NCI-H524 (cell line): Measurements from ENCODE around the gene ASCL3.
"Not testable (repeated sequence)": the region's sequence is repeated elsewhere in the genome, so short reads cannot be mapped to it uniquely, and the experiment has no call there.

Experiments
- DNase-seq, 2 experiments: peaks; one replicate each; lab custom pipeline; 2025; lab: John Stamatoyannopoulos, UW

Gene ASCL3

GRCh38 chr11:8947230-8947943 is 4.6 kb upstream of the ASCL3 start:
- DNase-seq: no peak

- DNase-seq: no peak
These were observed 1.3 kb downstream of the ASCL3 start for GRCh38 chr11:8941341-8942103.

- no peak for DNase-seq
These were observed 5.2 kb downstream of the ASCL3 start for GRCh38 chr11:8937659-8938058.

GRCh38 chr11:8937159-8937558 is 5.7 kb downstream of the ASCL3 start:
- no peak for DNase-seq

DNA sequence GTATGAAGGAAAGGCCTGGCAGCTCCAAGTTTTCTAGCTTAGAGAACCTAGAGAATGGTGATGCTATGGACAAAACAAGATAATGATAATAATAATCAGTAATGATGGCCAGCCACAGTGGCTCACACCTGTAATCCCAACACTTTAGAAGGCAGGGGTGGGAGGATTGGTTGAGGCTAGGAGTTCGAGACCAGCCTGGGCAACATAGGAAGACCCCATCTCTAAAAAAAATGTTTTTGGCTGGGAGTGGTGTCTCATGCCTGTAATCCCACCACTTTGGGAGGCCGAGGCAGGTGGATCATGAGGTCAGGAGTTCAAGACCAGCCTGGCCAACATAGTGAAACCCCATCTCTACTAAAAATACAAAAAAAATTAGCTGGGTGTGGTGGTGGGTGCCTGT is 7.0 kb downstream of the ASCL3 start:
- not testable (repeated sequence) for DNase-seq

DNA sequence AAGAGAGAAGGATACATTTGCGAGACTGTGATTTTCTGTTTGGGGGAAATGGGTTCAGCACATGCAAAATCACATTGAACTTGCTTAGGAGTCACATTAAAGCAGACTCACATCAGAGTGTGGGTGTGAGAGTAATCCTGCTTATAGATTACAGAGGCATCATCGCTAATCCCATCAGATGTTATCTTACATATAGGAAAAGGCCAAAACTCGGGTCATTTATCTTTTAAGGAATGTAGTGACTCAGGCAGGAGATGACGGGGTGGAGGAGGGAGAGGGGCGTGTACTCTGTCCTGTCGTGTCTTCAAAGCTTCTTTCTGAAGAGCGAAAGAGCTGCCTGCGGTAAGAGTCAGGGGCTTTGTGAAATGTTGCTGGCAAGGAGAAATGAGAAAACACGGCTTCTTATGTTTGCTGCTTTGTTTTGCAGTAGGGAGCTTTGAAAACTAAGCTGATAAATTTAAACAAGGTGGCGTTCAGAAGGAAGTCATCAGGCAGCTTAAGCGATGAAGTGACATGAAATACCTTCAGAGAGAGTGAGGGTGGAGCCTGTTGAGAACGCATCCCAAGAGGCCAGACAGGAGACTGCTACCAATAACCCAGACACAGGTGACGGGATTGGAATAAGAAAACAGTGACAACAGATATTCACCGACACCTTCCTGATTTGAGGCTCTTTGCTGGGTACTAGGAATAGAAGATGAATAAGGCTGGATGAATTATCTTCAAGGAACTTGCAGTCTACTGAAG is 7.9 kb downstream of the ASCL3 start:
- no peak for DNase-seq

DNA sequence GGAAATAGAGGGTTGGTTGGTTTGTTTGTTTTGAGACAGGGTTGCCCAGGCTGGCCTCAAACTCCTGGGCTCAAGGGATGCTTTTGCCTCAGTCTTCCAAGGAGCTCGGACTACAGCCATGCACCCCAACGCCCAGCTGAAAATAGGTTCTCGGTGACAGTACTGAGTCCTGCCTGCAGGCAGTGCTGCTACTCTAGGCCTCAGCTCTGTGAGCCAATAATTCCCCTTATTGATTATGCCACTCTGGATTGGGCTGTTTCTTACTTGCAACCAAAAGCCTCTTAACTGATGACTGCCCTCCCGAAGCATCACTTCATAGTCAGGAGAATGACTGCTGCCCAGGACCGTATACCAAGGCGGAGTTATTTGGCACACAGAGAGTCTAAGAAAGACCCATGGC is 8.9 kb downstream of the ASCL3 start:
- no peak for DNase-seq

DNA sequence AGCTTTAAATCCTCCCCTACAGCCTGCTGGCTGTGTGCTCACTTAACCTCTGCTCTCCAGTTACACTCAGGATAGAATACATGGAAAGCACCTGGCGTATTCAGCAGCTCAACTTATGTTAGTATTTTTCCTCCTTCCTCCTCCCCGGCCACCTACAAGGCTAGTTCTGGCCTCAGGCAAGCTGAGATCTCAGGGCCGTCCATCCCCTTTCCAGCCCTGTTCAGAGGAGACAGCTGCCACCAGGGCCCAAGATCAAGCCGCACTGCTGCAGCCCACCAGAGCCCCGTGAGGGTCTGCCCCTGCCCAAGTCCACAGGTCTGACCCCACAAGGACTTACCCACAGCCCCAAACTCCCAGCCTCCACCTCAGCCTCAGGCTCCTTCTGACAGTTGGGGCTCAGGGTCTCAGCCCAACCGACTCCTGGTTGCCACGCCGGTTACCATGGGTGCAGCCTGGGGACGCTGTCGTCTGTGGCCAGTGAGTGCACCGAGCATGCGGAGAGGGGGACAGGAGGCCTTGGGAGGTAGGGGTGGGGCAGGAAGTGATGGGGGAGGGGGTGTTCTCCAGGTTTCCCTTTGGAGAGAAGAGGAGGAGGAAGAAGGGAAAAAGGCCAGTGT is 10.1 kb downstream of the ASCL3 start, which contains the start of gene C11orf16:
TSS of gene C11orf16 (minus strand) at position 384 of the 617 bp plus-strand sequence. CDS start 639 bp downstream, outside the sequence.
- no peak for DNase-seq

DNA sequence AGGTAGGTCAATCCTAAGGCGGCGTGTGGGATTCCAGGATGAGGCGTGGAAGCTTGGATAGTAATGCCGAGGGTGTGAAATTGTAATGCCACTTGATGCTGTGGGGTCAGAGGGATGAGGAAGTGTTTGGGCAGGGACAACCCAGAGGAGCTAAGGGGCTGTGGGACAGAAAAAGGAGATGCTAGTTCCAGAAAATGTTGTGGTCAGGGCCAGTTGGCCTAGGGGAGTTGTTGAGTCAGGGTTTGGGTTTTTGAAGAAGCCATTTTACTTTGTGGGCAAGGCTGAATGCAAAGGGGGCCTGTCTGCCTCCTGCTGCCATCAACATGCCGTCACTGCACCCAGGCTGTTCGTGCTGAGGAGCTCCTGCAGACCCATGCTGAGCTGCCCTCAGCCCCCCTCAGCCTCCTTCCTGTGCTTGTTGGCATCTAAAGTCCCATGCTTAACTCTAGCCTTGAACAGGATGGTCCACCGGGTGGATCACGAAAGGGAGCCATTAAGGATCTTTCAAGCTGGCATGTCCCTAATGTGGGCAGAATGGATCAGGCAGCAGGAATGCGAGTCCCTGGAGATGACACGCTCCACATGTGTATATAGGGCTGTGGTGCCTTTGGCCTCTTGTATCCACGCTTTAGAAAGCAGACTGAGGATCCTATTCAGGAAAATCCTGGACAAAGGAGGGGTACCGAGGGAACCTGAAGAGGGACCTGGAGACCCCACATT is 12.2 kb downstream of the ASCL3 start:
- no peak for DNase-seq

DNA sequence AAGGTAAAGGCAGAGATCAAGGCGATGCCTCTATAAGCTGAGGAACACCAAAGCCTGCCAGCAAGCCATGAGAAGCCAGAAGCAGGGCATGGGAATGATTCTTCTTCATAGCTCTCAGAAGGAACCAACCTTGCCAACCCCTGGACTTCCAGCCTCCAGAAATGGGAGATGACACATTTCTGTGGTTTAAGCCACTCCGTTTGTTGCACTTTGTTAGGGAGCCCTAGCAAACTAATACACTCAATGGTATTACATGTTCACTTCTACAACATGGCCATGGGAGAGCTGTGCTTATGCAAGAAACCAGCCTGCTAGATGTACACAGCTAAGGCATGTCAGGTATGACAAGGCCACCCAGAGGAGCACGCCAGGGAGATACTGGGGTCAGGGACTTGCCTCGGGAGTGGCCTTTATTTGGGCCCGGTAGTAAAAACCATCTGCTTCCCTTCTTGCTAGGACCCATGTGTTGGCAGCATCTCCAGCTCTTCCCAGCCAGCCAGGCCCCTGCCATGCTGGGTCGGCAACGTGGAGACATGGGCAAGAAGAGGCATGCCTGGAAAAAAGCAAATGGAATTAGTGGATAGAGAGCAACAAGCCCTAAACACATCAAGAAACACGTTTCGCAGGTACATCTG is 13.7 kb downstream of the ASCL3 start:
- DNase-seq: no peak

DNA sequence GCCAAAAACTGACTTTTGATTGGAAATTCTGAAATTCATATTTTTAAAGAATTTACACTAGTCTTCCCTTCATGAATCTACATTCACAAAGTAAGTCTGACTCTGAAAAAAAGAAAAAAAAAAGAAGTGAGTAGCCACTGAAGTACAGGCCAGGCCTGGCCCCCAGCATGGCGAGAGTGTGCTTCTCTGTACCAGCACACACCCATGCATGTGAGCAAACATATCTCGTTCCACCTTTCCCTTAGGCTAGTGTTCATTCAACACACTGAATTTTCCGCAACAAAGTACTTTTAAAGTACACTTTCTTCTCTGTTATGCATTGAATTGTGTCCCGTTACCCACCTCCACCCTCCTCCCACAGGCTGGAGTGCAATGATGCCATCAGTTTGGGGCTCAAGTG is 14.6 kb downstream of the ASCL3 start:
- DNase-seq: no peak

- DNase-seq: no peak
These were observed 15.6 kb downstream of the ASCL3 start for GRCh38 chr11:8927233-8927632.

- DNase-seq: no peak
These were observed 16.6 kb downstream of the ASCL3 start for GRCh38 chr11:8926236-8926635.

DNA sequence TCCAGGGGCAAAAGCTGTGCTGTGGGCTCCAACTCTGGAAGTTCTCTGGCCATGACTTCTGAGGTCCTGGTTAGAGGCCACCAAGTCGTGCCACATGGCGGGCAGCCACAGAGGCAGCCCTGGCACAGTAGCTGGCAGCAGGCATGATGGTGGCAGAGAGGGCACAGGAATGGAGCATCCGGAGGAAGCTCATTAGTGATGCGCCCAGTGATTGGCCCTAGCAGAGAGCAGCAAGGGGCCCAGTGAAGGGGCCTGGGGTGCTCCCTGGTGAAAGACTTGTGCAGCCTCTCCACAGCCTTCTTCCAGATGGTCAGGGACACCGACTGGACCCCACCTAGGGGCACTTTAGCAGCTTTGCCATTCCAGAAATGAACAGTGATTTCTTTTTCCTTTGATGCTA is 17.1 kb downstream of the ASCL3 start:
- no peak for DNase-seq

- no peak for DNase-seq
These were observed 20.1 kb downstream of the ASCL3 start for GRCh38 chr11:8922691-8923090.

GRCh38 chr11:8917157-8917825 is 25.5 kb downstream of the ASCL3 start:
- DNase-seq: no peak

- DNase-seq: no peak
These were observed 28.2 kb downstream of the ASCL3 start for GRCh38 chr11:8914661-8915018.

DNA sequence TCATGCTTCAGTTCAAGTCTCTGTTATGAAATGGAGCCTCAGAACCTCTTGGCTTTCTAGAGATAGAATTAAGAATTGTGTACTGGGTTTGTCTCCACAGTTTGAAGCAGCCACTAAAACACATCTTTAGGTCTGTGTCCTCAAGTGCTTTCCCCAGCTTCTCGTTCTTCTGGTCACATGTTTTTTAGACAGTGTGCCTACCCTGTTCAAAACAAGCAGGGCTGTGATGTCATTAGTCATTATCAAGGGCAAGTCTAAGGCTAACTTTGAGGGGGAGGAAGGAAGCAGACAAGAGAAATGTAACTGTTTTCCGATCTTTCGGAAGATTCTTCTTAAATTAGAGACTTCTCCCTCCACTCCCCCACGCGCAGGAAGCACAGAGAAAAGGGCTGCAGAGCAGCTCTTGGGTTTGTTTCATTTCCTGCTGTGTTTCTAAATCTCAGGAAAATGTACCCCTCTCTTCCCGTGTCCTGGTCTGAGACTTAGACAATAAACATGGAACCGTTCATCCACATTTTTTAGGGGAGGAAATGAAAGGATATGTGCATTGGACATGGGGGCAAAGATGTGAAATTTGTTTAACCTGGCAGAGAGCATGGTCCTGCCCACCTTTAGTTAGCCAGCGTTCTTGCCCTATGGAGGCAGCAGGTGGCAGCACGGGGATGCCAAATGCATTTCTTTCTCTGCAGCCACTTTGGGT is 28.7 kb downstream of the ASCL3 start:
- peak; percentile 9 to 50 for DNase-seq

DNA sequence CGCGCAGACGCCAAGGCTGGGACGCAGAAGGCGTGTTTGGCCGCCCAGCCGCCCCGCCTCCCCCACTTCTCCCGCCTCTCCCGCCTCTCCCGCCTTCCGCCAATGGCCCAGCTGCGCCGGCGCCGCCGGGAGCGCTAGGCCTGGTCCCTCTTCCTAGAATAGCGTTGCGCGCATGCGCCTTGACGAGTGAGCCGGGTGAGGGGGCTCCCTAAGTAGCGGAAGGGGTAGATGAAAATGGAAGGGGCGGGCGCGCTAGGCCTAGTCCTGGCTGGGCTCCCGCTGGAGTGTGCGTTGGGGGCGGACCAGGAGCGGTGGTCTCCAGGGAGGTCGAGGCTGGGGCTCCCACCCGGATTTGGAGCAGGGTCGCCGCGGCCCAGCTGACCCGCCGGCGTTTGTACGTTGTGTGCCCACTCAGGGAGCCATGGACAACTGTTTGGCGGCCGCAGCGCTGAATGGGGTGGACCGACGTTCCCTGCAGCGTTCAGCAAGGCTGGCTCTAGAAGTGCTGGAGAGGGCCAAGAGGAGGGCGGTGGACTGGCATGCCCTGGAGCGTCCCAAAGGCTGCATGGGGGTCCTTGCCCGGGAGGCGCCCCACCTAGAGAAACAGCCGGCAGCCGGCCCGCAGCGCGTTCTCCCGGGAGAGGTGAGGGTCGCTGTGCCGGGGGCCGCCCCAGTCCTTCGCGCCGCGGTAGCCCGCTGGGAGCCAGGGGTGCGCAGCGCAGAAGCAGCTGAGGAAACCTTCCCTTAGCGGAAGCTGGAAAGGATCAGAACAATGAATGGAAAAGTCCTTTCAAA is 31.6 kb downstream of the ASCL3 start, which contains the start of gene AKIP1:
TSS of gene AKIP1 (plus strand) at position 161 of the 795 bp plus-strand sequence. CDS start at position 422, 261 bp downstream.
- DNase-seq: peak; percentile 94 to 96
